ENCODE results near the gene IDE. TPM values are rescaled to one million over a fixed set of nuclear protein-coding genes. Genes with fewer than 3 reads are reported as not detected.
"Not testable (repeated sequence)": the region's sequence is repeated elsewhere in the genome, so short reads cannot be mapped to it uniquely, and the experiment has no call there.

The IDE gene
- 47.6 TPM for total RNA-seq

DNA sequence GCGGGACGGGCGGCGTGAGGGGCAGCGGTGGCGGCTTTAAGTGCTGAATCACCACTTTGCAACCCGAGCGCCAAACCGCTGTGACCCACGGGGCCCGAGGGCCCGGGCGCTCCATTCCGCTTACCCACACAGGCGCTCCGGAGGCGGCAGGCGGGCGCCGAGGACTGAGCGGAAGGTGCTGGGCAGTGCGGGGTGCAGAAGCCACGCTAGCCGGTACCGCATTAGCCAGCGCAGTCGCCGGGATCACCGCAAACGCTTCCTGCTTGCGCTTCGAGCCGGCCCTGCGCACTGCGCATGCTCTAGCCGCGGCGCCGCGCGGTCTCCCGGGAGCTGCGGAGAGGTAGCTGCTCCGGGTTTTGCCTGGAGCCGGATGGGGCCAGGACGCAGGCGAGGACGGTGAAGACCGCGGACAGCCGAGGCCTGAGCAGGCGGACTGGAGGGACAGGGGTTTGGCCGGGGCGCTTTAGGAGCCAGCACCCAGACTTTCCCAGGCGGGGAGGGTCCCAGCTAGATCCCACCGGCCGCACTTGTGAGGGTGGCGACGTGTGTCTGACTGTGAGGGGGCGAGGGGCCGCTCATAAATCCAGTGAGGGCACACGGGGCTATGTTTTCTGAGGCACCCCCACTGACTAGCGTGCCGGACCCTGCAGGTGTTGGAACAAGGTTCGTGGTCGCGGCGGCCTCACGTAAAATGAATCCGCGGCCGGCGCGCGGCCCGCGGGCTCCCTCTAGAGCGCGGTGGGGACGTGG is at the start of gene IDE:
Gene IDE (minus strand): TSS at position 296 of the 750 bp plus-strand sequence. CDS start 74 bp downstream, at position 222.
- DNase-seq (ENCODE audit: low spot score) = peak; percentile 87

DNA sequence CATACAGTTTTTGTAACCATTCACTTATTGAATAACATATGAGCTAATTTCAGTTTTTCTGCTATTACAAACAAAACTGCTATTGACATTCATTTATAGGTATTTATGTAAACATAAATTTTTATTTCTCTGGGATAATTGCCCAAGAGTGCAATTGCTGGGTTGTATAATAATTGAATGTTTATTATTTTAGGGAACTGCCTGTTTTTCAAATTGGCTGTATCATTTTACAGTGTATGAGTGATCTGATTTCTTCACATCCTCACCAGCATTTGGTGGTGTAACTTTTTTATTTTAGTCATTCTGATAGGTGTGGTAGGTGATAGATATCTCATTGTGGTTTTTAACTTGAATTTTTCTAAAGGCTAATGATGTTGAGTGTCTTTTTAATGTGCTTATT is 45.5 kb upstream of the IDE start:
- no peak for DNase-seq (ENCODE audit: low spot score)

DNA sequence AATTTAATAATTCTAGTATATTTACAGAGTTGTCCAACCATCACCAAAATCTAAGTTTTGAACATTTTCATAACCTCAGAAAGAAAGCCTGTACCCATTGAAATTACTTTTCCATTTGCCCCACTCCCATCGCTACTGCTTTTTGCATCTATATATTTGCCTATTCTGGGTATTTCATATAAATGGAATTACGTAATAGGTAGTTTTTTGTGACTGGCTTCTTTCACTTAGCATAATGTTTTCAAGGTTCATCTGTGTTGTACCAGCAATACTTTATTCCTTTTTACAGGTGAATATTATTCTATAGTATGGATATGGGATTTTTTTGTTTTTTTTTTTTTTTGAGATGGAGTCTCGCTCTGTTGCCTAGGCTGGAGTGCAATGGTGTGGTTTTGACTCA is 41.6 kb upstream of the IDE start:
- DNase-seq (ENCODE audit: low spot score) = no peak

DNA sequence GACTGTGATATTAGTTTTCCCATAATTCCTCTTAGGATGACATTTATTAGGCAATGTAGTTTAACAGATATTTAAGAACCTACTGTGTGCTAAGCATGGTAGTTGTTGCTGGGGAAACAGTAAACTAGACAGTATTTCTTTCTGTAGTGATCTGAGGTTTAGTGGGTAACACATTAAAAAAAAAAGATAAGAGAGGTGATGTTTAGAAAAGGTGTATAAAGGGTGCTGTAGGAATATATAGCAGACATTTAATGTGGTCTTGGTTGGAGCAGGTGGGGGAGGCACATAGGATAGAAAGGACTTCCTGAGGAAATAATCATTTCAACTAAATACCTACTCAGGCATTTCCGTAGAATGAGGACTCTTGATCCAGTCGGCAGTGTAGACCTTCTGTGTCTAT is 30.9 kb upstream of the IDE start:
- DNase-seq (ENCODE audit: low spot score) = no peak

DNA sequence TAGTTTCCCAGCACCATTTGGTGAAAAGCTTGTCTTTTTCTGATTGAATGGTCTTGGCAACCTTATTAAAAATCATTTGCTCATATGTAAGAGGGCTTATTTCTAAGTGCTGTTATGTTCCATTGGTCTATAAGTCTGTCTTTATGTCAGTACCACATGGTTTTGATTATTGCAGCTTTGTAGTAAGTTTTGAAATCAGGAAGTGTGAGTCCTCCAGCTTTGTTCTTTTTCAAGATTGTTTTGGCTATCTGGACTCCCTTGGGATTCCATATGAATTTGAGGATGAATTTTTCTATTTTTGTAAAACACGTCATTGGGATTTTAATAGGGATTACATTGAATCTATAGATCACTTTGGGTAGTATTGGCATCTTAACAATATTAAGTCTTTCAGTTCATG is 24.4 kb upstream of the IDE start:
- no peak for DNase-seq (ENCODE audit: low spot score)

DNA sequence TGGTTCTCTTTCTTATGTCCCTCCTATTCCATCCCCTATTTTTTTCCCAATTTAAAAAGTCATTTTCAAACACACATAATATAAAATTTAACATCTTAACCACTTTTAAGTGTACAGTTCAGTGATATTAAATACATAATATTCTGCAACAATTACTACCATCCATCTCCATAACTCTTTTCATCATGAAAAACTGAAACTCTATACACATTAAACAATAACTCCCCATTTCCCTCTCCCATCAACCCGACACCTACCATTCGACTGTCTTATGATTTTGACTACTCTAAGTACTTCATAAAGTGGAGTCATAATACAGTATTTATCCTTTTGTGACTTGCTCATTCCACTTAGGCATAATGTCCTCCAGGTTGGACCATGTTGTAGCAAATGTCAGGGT is 21.6 kb upstream of the IDE start:
- DNase-seq (ENCODE audit: low spot score) = no peak

DNA sequence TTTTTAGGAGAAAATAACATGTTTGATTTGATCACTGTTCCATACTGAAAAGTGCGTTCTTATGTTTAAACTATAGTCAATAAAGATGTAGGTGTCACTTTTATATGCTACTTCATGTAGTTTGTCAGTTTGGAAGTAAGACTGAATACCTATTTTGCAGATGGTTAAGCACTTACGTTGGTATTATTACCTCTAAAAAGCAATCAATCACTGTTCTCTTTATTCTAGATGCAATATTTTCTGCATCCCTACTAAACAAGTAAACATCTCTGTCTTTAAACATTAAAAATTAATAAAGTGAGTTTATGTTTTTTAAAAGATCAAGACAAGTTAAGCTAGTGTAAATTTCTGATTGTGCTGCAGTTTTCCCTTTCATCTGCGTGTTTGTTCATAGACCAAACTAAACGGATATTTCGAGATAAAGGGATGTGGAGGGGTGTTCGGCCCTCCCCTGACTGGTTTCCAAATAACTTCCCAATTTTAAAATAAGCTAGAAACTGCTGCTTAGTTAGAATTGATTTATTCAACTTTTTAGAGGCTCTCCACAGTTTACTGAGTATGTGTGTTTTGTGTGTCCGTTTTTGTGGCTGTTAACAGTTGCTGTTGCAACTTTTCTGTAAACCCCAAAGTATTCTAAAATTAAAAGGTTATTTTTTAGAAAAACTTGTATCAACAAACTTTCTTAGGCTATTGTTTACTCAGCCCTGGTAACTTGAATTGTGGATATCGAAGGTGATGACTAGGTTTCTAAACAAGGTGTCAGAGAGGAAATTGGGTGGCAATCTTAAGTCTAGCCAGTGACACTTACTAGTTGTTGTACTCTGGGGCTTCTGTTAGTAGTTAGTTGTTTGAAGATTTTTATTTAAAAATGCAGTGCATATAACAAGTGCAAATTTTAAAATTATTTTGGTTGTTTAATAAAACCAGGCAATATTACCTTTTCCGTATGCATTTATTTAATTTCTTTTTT is 20.0 kb upstream of the IDE start:
- no peak for DNase-seq (ENCODE audit: low spot score)

DNA sequence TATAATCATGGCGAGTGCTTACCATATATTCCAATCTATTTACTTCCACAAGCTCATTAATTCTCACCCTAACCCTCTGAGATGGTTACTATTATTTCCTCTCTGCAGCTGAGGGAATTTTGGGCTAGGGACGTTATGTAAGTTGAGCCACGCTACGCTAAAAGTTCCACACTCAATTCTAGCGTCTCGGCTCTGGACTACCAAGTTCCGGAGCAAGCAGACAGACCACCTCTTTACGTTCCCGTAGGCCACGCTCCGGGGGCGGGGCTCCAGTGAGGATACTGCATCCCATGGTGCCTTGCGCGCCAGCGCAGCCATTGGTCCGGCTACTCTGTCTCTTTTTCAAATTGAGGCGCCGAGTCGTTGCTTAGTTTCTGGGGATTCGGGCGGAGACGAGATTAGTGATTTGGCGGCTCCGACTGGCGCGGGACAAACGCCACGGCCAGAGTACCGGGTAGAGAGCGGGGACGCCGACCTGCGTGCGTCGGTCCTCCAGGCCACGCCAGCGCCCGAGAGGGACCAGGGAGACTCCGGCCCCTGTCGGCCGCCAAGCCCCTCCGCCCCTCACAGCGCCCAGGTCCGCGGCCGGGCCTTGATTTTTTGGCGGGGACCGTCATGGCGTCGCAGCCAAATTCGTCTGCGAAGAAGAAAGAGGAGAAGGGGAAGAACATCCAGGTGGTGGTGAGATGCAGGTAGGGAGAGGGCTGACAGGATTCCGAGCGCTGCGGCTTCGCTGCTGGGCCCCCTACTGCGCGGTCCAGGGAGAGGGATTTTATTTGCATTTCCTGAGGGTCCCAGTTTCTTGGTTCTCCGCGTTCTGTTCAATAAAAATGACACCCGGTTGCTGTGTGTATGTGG is 19.1 kb upstream of the IDE start, which contains the start of gene KIF11:
Gene KIF11 (plus strand): TSS at position 370 of the 858 bp plus-strand sequence. CDS start 246 bp downstream, at position 616.
- peak; percentile 99 for DNase-seq (ENCODE audit: low spot score)

DNA sequence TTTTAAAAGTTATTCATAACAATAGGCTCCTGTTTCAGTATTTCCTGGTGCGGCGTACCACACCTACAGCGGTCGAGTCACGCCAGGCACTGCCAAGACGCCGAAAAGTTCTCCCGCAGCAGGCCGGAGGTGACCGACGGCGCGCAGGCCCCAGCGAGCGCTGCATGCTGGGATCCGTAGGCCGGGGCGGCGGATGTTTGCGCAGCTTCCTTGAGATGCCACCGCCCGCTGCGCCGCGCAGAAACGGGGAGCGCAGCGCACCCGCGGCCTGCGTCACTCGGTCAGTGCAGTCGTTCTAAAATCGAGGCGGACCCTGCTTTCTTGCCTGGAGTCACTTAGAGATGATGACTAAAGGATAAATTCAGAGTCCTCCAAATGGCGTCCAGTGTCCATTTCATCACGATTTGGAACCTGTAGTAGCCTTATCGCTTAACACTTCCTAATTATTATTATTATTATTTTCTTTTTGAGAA is 17.7 kb upstream of the IDE start:
- DNase-seq (ENCODE audit: low spot score) = peak; percentile 94

DNA sequence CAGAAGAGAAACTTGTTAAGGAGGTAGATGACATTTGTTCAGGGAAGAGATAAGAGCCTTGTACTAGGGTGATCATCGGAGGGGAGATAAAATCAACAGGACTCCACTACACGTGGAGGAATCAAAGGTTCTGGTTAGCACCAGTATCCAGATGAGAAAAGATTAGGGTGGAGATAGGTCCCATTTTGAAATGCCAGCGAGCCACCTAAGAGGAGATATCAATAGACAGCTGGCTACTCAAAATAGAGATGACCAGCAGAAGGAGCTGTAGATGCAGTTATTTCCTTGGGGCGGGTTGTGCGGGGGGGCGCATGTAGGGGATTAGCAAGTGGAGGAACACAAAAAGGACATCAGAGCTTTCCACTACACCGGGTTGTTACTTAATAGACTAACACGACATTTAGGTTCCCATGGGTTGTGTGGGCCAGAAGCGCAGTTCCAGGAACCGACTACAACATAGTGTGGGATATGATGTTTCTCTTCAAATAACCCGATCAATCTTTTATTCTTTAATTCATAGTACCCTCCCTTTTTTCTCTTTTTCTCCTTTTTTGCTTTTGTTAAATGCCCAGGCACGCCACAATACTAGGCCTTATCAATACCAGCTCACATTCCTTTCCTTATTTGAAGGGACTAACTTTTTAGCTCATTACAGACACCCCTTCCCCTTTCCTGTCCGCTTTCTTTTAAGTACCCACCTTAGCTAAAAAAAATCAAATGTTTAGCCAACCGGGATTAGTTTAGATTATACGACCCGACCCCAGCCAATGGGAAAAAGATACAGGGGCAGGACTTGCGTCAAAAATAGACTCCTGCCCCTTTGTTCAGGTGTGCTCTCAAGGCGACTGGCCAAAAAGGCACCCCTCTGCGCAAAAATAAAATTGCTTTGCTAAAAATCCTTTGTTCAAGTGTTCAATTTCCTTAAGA is 17.0 kb upstream of the IDE start:
- peak; percentile 28 for DNase-seq (ENCODE audit: low spot score)

DNA sequence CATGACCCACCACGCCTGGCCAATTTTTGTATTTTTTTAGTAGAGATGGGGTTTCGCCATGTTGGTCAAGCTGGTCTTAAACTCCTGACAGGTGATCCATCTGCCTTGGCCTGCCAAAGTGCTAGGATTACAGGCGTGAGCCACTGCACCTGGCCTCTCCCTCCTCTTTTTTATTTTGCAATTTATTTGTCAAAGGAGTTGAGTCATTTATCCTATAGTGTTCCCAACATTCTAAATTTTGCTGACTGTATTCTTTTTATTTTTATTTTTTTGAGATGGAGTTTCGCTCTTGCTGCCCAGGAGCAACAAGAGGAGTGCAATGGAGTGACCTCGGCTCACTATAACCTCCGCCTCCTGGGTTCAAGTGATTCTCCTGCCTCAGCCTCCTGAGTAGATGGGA is 8.5 kb upstream of the IDE start:
- DNase-seq (ENCODE audit: low spot score) = not testable (repeated sequence)

DNA sequence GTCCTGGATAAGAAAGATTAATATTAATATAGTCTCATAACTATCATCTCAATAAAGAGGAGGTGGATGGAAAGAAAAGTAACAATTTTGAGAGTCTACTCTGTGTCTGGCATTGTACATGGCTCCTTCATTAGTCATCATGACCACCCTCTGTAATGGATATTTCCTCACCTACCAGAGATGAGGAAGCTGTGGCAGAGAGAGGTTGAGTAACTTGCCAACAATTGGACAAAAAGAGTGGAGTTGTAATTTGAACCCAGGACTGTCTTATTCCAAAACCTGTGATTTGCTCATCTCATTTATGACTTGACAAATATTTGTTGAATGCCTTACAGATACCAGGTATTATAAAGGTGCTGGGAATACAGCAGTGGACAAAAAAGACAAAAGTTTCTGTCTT is 2.1 kb upstream of the IDE start:
- DNase-seq (ENCODE audit: low spot score) = no peak

DNA sequence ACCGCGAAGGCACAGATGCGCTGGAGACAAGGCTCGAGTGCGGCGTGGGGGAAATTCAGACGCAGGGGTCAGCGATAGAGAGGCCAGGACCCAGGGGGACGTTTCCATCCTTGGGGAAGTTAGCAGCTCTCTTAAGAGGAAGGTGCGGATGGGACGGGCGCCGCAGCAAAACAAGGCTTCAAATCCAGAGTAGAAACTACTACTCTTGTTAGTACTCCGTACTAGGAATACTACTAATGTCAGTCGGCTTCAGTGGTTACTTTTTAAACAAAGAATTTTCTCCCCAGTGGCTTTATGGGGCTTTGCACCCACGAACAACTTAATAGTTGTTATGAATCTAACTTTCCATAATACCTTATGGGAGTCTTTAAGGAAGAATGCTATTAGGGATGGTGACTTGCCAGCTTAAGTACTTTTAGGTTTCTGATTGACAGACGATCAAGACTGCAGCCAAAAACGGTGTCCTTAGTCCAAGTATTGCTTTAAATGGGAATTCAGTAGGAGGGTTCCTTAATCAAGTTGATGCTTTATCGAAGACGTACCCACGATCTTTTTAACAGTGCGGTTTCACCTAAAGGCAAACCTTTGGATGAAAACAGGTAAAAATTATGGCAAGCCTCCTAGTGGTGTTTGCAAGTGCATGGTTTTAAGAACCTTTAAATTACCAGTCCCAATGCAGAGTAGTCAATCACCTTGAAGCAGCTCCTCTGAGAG is 812 bp upstream of the IDE start:
- DNase-seq (ENCODE audit: low spot score) = no peak

DNA sequence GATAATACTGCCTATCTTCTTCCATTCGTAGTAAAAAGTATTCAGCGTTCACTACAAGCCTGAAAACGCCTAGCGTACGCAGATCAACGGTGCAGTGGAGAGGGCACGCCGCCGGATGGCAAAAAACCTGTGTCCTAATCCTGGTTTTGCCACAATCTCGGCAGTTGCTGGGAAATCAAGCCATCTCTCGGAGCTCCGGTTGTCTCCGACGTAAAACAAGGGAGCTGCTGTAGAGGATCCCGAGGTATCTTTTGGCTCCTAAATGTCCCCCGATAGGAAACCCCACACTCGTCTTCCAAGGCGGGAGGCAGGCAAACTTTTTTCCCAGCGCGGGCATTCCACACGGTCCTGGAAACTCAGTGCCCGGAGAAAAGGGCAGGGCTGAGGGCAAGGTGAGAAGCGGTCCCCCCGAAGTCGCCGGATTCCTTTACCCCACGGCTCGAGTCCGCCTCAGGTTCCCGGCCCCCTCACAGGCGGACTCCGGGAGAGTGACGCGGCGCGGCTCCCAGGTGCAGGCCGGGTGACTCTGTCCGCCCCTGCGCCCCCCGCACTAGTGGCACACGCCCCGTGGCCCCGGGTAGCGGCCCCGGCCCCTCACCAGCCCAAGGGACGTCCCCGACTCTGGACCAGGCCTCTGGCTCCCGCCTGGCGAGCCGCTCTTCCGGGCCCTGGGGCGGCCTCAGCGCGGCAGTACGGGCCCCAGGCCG is 649 bp downstream of the IDE start:
- peak; percentile 12 for DNase-seq (ENCODE audit: low spot score)

DNA sequence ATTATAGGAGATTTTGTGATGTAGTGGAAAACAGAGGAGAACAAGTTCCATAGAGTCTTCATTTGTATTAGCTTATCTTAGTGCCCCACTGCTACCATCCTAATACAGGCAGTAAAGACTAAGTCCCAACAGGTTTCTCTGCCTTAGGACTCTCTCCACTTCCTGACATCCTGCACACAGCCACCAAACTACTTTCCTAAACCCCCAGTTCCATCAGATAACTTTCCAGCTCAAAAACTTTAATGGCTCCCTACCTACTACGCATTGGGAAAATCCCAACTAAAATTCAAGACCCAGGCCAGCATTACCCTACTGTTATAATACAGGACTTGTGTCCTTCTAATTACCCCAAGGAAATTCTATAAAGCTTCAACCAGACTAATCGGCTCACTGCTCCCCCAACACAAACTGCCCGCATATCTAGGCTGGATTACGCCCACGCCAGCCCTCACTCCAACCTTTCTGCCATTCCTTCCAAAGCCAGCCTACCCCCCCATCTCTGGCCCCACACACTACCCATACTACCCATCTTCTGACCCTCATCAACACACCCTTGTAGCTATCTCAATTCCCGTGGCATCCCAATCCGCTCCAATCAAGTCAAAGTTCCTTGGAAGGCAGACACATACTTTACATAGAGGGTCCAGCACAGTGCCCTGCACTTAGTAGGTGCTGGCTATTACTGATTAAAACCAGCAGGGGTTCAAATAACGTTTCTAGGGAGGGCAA is 1.4 kb downstream of the IDE start:
- DNase-seq (ENCODE audit: low spot score) = no peak

DNA sequence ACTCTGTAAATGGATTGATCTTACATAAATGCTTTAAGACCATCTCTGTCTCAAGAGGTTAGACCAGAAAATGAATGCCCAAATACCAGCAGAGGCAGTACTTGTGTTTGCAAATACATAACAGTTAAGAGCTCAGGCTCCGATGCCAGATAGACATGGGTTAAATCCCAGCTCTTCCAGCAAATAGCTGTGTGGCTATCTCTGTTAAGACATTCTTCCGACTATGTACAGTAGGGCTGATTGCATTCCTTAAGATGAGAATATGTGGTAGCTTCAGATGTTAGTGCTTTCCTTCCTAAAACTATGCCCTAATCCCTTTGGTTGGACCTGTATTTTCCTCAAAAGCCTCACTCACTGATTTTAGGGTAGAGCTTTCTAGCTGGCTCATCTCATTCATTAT is 2.2 kb downstream of the IDE start:
- no peak for DNase-seq (ENCODE audit: low spot score)

DNA sequence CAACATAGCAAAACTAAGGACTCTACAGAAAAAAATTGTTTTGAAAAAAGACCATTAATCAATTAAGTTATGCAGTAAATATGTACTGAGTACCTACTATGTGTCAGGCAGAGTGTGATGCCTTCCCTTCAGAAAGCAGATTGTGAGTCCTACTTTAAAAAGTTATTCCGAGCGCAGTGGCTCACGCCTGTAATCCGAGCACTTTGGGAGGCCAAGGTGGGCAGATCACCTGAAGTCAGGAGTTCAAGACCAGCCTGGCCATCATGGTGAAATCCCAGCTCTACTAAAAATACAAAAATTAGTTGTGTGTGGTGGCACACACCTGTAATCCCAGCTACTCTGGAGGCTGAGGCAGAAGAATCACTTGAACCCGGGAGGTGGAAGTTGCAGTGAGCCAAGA is 4.2 kb downstream of the IDE start:
- DNase-seq (ENCODE audit: low spot score) = not testable (repeated sequence)

DNA sequence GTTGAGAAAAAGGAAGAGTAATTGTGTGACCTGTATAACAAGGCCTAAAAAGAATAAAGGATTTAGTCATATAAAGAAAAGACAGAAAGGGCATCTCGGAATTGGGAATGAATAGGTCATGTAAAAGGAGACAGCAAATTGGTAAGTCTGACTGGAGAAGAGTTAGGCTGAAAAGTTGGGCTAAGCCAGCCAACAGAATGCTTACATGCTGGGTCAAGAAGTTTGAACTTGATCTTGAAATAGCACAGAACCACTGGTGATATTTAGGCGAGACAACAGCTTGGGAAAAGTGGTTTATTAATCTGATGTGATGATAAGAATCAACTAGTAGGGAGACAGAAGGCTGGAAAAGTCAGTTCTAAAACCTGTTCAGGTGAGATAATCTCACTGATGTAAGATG is 4.8 kb downstream of the IDE start:
- DNase-seq (ENCODE audit: low spot score) = no peak
